ENCODE measurements around the gene CNTNAP5.

Gene CNTNAP5

GRCh38 chr2:124566518-124566970 is 541.5 kb downstream of the CNTNAP5 start:
- no peak for DNase-seq

GRCh38 chr2:124570872-124571271 is 545.8 kb downstream of the CNTNAP5 start:
- no peak for DNase-seq

- DNase-seq = no peak
Measured at GRCh38 chr2:124571836-124572235, 546.7 kb downstream of the CNTNAP5 start.

GRCh38 chr2:124572934-124573634 is 548.0 kb downstream of the CNTNAP5 start:
- DNase-seq = no peak

- no peak for DNase-seq
Measured at GRCh38 chr2:124575497-124575896, 550.4 kb downstream of the CNTNAP5 start.

- DNase-seq = no peak
Measured at GRCh38 chr2:124580263-124580662, 555.2 kb downstream of the CNTNAP5 start.

GRCh38 chr2:124582387-124582786 is 557.3 kb downstream of the CNTNAP5 start:
- no peak for DNase-seq

GRCh38 chr2:124584615-124585014 is 559.5 kb downstream of the CNTNAP5 start:
- DNase-seq = no peak

- no peak for DNase-seq
Measured at GRCh38 chr2:124585277-124585676, 560.2 kb downstream of the CNTNAP5 start.

- no peak for DNase-seq
Measured at GRCh38 chr2:124586210-124586609, 561.1 kb downstream of the CNTNAP5 start.

- DNase-seq = no peak
Measured at GRCh38 chr2:124586835-124587234, 561.7 kb downstream of the CNTNAP5 start.

- DNase-seq = no peak
Measured at GRCh38 chr2:124589971-124590370, 564.9 kb downstream of the CNTNAP5 start.

- DNase-seq = no peak
Measured at GRCh38 chr2:124602759-124603158, 577.7 kb downstream of the CNTNAP5 start.

- DNase-seq = no peak
Measured at GRCh38 chr2:124604940-124605339, 579.9 kb downstream of the CNTNAP5 start.

- no peak for DNase-seq
Measured at GRCh38 chr2:124607679-124608078, 582.6 kb downstream of the CNTNAP5 start.

GRCh38 chr2:124609667-124610066 is 584.6 kb downstream of the CNTNAP5 start:
- no peak for DNase-seq

GRCh38 chr2:124610141-124610540 is 585.1 kb downstream of the CNTNAP5 start:
- DNase-seq = no peak

GRCh38 chr2:124610866-124611265 is 585.8 kb downstream of the CNTNAP5 start:
- DNase-seq = no peak

- DNase-seq = no peak
Measured at GRCh38 chr2:124623560-124623959, 598.5 kb downstream of the CNTNAP5 start.

- no peak for DNase-seq
Measured at GRCh38 chr2:124625561-124625960, 600.5 kb downstream of the CNTNAP5 start.

GRCh38 chr2:124626993-124627392 is 601.9 kb downstream of the CNTNAP5 start:
- no peak for DNase-seq

GRCh38 chr2:124633812-124634211 is 608.7 kb downstream of the CNTNAP5 start:
- DNase-seq = no peak

- no peak for DNase-seq
Measured at GRCh38 chr2:124639524-124639923, 614.4 kb downstream of the CNTNAP5 start.

GRCh38 chr2:124640221-124640750 is 615.2 kb downstream of the CNTNAP5 start:
- no peak for DNase-seq
